Psoas muscle (tissue), 8 donors: ENCODE measurements around the gene ZFP92. TPM values are rescaled to one million over a fixed set of nuclear protein-coding genes. Genes with fewer than 3 reads are reported as not detected.

Experiments used
- ATAC-seq, 4 donors: fragments of 200-7000 bp; cut with Tn5 transposase; one replicate each; pipeline ENCODE4 v1.9.1; 2020; ENCODE audit warnings: moderate library complexity in 3 of 4, mild to moderate bottlenecking in 2 of 4
- DNase-seq, 2 donors: peaks; one replicate each; pipeline ENCODE4 v3.0.0-alpha.2; 2020
- H3K27ac ChIP-seq: fragments of 200-600 bp; one replicate; pipeline ENCODE4 v1.8.0; 2022
- H3K27me3 ChIP-seq, 3 donors: fragments of 200-600 bp in 1 of 3; one replicate each; pipeline versions ENCODE4 v1.6.1 to v1.8.0; 2013 to 2022; ENCODE audit warnings: low read length in 2 of 3, mild to moderate bottlenecking in 2 of 3, moderate library complexity in 1 of 3; ENCODE audit not compliant: insufficient read depth in 3 of 3
- H3K36me3 ChIP-seq, 2 donors: fragments of 200-600 bp in 1 of 2; one replicate each; pipeline versions ENCODE4 v1.6.1 to v1.8.0; 2013 to 2022; ENCODE audit warnings: low read depth in 1 of 2, mild to moderate bottlenecking in 1 of 2, moderate library complexity in 1 of 2; ENCODE audit not compliant: insufficient read depth in 1 of 2
- H3K4me1 ChIP-seq: fragments of 200-600 bp; one replicate; pipeline ENCODE4 v1.8.0; 2022
- H3K4me3 ChIP-seq: fragments of 200-600 bp; one replicate; pipeline ENCODE4 v1.8.0; 2022; ENCODE audit warnings: mild to moderate bottlenecking
- H3K9me3 ChIP-seq: fragments of 200-600 bp; one replicate; pipeline ENCODE4 v1.8.0; 2022
- CTCF ChIP-seq: fragments of 200-600 bp; IDR thresholded peaks from one replicate; pipeline ENCODE4 v1.8.0; 2022; ENCODE audit warnings: antibody characterized with exemption
- WGBS, 3 donors: extraction: QIAGEN DNeasy Blood & Tissue Kit; methylation state at CpG; one replicate each; pipeline versions ENCODE4 v1.1.6 to v1.1.7; 2013; 5-methylcytosine and 5-hydroxymethylcytosine counted together
- intact Hi-C, 2 donors: fragments of 100-400 bp; cut with DNase I; formaldehyde crosslinking; loops; one replicate each; pipeline versions ENCODE4 v1.11.0 to v1.14.2; 2022
- long read RNA-seq, 2 donors: library from polyadenylated mRNA; unstranded; transcript quantifications; one replicate each; pipeline ENCODE4 v2.0.0, GENCODE V29; 2021
- polyA plus RNA-seq, 3 donors: library from polyadenylated mRNA; stranded (reverse); fragments of 200-250 nt; gene quantifications; one replicate each; pipeline ENCODE4 v1.2.3, GENCODE V29; 2013
- total RNA-seq, 4 donors: library from RNA; stranded (reverse); fragmentation: NEBNext Ultra II Directional in 2 of 4; extraction: Animal tissue kit (Norgen Biotek cat#: 25700) in 2 of 4; gene quantifications; one replicate each; pipeline versions ENCODE4 v1.2.1 to v1.2.4, GENCODE V29; 2021 to 2023
- donor health status: healthy with polysubstance abuse.
- donor health status: DM: no; HTN: no; CAD: no; lungs with moderate emphysema.
- donor health status: Bipolar disorder and iron deficiency.
- donor health status: healthy.
- donor health status: DM: yes; HTN: yes; CAD: no.
- donor health status: DM: no; HTN: no; CAD: no.
- donor health status: DM: no; HTN: no; CAD: no.
- donor health status: DM: yes; HTN: yes; CAD: no.

ZFP92 gene
- under 1 TPM; 0.30 to 0.50 (median 0.36) TPM for total RNA-seq
- under 1 TPM; 0.10 to 0.16 (median 0.16) TPM for polyA plus RNA-seq
- long read RNA-seq, donor 1, result 0 reads
- long read RNA-seq, donor 2, partial matches to known transcripts, result 0 of 1 reads
- long read RNA-seq, donor 2, other reads (novel, unspliced or antisense), result 1 of 1 reads

DNA sequence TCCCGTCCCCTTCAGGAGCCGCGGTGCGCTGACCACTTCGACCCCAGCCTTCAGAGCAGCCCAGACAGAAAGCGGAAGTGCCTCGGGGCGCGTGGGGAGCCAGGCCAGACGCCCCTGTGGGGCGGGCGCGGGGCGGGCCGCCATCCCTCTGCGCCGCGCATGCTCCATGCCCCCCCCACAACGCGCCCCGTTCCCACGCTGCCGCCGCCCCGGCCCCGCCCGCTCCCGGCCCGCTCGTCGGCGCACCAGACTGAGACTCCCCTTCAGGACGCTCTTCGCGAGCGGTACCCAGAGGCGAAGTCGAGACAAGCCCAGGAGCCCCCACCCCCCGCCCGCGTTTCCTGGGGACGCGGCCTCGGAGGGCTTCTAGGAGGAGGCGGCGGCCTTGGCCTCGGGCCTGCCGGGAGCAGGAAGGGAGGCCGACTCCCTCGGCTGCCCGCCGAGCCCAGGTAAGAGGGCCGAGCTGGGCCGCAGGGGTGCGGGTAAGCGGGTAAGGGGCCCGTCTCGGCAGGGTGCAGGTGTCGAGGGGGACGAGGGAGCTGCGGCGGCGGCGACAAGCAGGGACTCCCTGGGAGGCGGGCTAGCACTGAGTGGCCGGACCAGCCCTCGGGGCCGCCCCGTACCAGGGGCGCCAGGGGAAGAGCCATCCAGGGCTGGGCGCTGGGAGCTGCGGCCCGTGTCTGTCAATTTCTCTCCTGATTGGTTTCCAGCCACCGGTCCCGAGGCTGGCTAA, at the start of gene ZFP92:
TSS of gene ZFP92 (plus strand) at position 218 of the 733 bp plus-strand sequence. CDS start 6,851 bp downstream, outside the sequence.
- peaks cover 0 to 31% (median 5%) of the 10 kb centered on the region in 3 donors for H3K27me3 ChIP-seq
- 1 to 39% (median 2%) methylated on average over 16 to 63 of the region's 75 CpGs for WGBS, 3 donors

DNA sequence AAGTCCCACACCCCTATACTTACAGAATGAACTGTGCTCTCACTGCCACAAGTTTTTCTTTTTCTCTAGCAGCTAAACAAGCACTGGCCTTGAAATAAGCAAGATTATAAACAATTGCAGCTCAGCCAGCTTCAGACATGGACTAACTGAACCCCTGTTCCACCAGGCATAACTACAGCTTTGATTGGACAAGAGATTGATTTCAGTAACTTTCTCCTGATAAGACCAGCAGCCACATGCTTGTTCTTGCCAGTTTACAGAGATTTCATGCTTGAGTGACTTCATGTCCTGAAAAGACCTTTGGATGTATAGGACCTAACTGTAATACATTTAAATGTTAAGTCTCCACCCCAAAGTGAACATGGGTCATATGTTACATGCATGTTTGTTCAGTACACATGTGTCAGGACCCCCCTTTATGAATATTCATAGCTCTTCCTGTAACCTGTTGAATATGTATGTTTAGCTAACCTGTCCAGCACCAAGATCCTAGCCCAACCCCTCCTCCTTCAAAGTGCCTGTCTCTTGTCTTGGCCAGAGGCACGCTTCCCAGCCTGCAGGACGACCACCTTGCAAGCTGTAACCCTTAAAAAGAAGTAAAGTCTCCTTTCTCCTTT, 49.4 kb upstream of the ZFP92 start:
- no peak for ATAC-seq
- no peaks in the 10 kb centered on the region for H3K27me3 ChIP-seq
- no peak overlapping the region for H3K4me3 ChIP-seq
- H3K36me3 ChIP-seq, result no peaks in the 10 kb centered on the region
- H3K4me1 ChIP-seq, result no peaks in the 10 kb centered on the region
- intact Hi-C loops, result no loop called here
- no peak for DNase-seq
- no peak for TF ChIP-seq CTCF
- no peak overlapping the region for H3K27ac ChIP-seq
- H3K9me3 ChIP-seq, result peaks cover 4% of the 10 kb centered on the region
- 47 to 77% (median 59%) methylated on average over 2 of the region's 2 CpGs for WGBS, 3 donors

More for the DNA sequence above, at the start of gene ZFP92:
- Histone ChIP-seq H3K27ac (no peak within 1 kb of the TSS), H3K4me1 (no peaks in the 10 kb centered on the region), H3K4me3 (peak within 1 kb of the TSS; percentile 60), H3K9me3 (no peaks in the 10 kb centered on the region), H3K36me3 (no peaks in the 10 kb centered on the region)
- no peak for TF ChIP-seq CTCF
- DNase-seq (peak; percentile 49 to 56), ATAC-seq (peak in 1 of 4 donors; percentile 57)
- intact Hi-C loops, result no loop called here

DNA sequence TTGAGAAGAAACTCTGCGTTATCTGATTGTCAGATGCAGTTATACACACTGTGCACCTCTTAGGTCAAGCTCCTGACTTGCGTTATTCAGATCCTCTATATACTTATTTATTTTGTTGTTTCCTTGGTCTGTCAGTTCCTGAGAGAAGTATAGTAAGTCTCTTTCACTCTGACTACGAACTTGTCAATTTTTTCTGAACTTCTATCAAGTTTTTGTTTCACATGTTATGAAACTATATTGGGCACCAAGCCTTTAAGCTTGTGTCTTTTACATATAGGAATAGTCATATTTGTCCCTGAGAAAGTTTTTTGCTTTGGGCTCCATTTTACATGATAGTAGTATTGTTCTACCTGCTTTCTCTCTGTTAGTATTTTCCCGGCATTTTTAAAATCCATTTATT, 45.6 kb upstream of the ZFP92 start:
- no peaks in the 10 kb centered on the region for H3K36me3 ChIP-seq
- H3K4me3 ChIP-seq, result no peak overlapping the region
- DNase-seq (no peak), ATAC-seq (no peak)
- no peaks in the 10 kb centered on the region for H3K4me1 ChIP-seq
- H3K9me3 ChIP-seq, result no peaks in the 10 kb centered on the region
- H3K27ac ChIP-seq, result no peak overlapping the region
- H3K27me3 ChIP-seq, result peaks cover 0 to 4% (median under 1%) of the 10 kb centered on the region in 3 donors
- intact Hi-C loops, result no loop called here
- 73 to 91% (median 89%) methylated on average over 4 of the region's 4 CpGs for WGBS, 3 donors
- no peak for TF ChIP-seq CTCF

DNA sequence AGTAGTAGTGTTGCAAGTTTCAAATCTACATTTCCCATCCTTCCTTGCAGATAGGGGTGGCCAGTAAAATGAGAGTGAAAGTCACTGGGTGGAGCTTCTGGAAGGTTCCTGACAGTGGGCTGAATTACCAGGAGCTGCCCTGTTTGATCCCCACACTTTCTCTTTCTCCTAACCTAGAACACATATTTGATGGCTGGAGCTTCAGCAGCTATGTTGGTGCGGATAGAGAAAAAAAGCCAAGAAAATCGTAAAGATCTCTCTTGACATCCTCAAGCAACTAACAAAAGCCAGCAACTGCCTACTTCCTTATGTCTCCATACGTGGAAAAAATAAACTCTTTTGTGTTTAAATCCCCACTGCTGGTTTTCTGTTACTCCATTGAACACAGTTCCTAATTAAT, 45.2 kb upstream of the ZFP92 start:
- DNase-seq, result no peak
- Histone ChIP-seq H3K36me3 (no peaks in the 10 kb centered on the region), H3K4me1 (no peaks in the 10 kb centered on the region), H3K4me3 (no peak overlapping the region), H3K27me3 (peaks cover 0 to 5% (median 4%) of the 10 kb centered on the region in 3 donors), H3K9me3 (no peaks in the 10 kb centered on the region), H3K27ac (no peak overlapping the region)
- ATAC-seq, result no peak
- no peak for TF ChIP-seq CTCF
- WGBS, 3 donors, result 81 to 91% (median 88%) methylated on average over 3 of the region's 3 CpGs
- intact Hi-C loops, result no loop called here
